ENCODE results near the gene ZNF705A.
"Not testable (repeated sequence)": the region's sequence is repeated elsewhere in the genome, so short reads cannot be mapped to it uniquely, and the experiment has no call there.

ZNF705A gene

DNA sequence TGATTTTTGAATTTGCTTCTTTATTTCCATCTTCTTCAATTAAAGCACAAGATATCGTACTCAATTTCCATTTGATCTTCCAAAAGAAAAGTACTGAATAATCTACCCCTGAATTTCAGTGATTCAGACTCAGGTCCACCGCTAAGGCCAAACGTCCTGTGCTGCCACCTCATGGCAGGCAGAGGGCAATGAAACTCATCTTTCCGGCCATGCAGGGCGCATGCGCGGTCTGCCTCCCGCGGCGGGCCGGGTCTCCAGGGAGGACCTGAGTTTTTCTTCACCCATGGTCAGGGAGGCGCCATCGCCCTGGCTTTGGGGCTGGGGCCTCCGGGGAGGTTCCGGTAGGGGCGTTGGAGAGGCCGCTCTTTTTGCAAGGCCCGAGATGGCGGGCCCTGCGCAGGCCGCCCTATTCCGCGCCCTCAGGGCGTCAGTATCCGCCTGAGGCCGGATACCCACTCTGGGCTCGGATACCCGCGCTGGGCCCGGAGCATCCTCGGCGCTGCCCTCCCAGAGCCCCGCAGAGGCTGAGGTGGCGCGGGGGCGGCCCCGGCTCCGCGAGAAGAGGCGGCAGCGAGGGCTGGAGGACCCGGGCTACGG is 23.3 kb downstream of the ZNF705A start:
- not testable (repeated sequence) for DNase-seq (ENCODE audit: low read depth)
- peak overlapping the region; percentile 57 for H3K4me3 ChIP-seq (ENCODE audit: low read length)
- TF ChIP-seq, protein P1, sequence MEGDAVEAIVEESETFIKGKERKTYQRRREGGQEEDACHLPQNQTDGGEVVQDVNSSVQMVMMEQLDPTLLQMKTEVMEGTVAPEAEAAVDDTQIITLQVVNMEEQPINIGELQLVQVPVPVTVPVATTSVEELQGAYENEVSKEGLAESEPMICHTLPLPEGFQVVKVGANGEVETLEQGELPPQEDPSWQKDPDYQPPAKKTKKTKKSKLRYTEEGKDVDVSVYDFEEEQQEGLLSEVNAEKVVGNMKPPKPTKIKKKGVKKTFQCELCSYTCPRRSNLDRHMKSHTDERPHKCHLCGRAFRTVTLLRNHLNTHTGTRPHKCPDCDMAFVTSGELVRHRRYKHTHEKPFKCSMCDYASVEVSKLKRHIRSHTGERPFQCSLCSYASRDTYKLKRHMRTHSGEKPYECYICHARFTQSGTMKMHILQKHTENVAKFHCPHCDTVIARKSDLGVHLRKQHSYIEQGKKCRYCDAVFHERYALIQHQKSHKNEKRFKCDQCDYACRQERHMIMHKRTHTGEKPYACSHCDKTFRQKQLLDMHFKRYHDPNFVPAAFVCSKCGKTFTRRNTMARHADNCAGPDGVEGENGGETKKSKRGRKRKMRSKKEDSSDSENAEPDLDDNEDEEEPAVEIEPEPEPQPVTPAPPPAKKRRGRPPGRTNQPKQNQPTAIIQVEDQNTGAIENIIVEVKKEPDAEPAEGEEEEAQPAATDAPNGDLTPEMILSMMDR (conservative IDR thresholded peaks at IDR 0.05; ENCODE audit: low read depth, low read length) = peak; percentile 40

GRCh38 chr12:8181271-8181670 is 24.5 kb downstream of the ZNF705A start:
- not testable (repeated sequence) for H3K4me3 ChIP-seq (ENCODE audit: low read length); DNase-seq (ENCODE audit: low read depth)

DNA sequence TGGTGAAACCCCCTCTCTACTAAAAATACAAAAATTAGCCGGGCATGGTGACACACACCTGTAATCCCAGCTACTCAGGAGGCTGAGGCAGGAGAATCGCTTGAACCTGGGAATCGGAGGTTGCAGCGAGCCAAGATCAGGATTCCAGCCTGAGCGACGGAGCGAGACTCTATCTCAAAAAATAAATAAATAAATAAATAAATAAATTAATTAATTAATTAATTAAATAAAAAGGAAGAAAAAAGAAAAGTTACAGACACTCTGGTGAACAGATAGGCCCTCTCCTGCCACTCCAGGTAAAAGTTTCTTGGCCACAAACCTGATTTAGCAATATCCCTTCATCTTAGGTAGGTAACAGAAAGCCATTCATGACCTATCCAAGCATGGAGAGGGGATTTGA is 26.1 kb downstream of the ZNF705A start:
- DNase-seq (ENCODE audit: low read depth); H3K4me3 ChIP-seq (ENCODE audit: low read length): not testable (repeated sequence)

DNA sequence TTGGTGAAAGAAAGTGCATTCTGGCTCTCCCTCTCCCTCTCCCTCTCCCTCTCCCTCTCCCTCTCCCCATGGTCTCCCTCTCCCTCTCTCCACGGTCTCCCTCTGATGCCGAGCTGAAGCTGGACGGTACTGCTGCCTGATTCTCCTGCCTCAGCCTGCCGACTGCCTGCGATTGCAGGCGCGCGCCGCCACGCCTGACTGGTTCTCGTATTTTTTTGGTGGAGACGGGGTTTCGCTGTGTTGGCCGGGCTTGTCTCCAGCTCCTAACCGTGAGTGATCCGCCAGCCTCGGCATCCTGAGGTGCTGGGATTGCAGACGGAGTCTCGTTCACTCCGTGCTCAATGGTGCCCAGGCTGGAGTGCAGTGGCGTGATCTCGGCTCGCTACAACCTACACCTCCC is 26.5 kb downstream of the ZNF705A start:
- not testable (repeated sequence) for DNase-seq (ENCODE audit: low read depth); H3K4me3 ChIP-seq (ENCODE audit: low read length)

GRCh38 chr12:8184206-8184605 is 27.4 kb downstream of the ZNF705A start:
- H3K4me3 ChIP-seq (ENCODE audit: low read length); DNase-seq (ENCODE audit: low read depth): not testable (repeated sequence)

GRCh38 chr12:8188088-8188487 is 31.3 kb downstream of the ZNF705A start:
- not testable (repeated sequence) for H3K4me3 ChIP-seq (ENCODE audit: low read length); DNase-seq (ENCODE audit: low read depth)

DNA sequence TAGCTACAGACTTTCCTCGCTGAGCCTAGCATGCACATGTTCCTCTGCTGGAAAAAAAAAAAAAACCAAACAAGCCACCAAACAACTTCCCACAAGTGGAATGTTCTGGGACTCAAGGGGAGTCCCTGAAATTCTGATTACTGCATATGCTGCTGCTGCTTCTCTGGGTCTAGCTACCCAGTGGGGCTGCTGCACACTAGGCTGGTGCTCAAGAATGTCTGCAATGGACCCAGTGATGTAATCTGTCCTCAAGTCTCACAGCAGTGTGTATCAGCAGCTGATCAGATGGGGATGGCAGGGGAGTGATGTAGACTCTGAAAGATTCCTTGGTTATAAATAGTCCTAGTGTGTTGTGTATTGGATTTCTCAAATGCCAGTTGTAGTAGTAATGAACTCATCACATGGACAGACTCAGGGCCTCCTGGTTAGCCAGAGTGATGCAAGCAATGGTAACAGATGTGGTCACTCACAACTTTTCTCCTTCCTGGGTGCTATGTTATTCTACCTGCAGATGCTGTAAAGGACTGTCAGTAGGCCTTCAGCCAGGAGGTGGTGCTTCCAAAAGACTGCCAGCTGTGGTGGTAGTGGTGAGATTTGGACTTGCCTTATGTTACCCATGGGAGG is 41.0 kb downstream of the ZNF705A start:
- H3K4me3 ChIP-seq (ENCODE audit: low read length) = not testable (repeated sequence)
- DNase-seq (ENCODE audit: low read depth) = peak; percentile 17

- H3K4me3 ChIP-seq (ENCODE audit: low read length); DNase-seq (ENCODE audit: low read depth): not testable (repeated sequence)
Measured at GRCh38 chr12:8218711-8219382, 62.0 kb downstream of the ZNF705A start.

GRCh38 chr12:8221375-8221774 is 64.6 kb downstream of the ZNF705A start:
- H3K4me3 ChIP-seq (ENCODE audit: low read length); DNase-seq (ENCODE audit: low read depth): not testable (repeated sequence)

DNA sequence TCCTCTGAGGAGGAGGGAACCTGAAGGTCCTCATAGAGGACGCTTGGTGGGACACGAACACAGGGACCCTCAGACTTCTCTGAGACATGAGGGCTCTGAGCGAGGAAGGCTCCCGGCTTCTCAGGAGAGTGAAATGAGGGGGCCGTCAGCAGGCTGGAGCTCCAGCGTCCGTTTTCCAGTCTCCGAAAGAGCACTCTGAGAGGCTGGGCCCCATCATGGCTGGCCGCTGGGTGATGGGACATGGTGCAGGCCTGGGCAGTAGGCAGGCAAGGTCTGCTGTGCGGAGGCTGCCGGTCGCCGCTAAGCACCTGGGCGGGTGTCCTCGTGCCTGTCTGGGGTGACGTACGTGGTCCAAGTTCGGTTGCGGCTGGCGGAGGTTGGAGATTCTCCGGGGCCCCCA is 65.0 kb downstream of the ZNF705A start:
- DNase-seq (ENCODE audit: low read depth); H3K4me3 ChIP-seq (ENCODE audit: low read length): not testable (repeated sequence)

- H3K4me3 ChIP-seq (ENCODE audit: low read length); DNase-seq (ENCODE audit: low read depth): not testable (repeated sequence)
Measured at GRCh38 chr12:8222303-8222702, 65.5 kb downstream of the ZNF705A start.

- H3K4me3 ChIP-seq (ENCODE audit: low read length); DNase-seq (ENCODE audit: low read depth): not testable (repeated sequence)
Measured at GRCh38 chr12:8223646-8224045, 66.8 kb downstream of the ZNF705A start.

GRCh38 chr12:8224782-8225181 is 68.0 kb downstream of the ZNF705A start:
- not testable (repeated sequence) for DNase-seq (ENCODE audit: low read depth); H3K4me3 ChIP-seq (ENCODE audit: low read length)

GRCh38 chr12:8226355-8226754 is 69.5 kb downstream of the ZNF705A start:
- no peak overlapping the region for H3K4me3 ChIP-seq (ENCODE audit: low read length)
- TF ChIP-seq, protein P1 (conservative IDR thresholded peaks at IDR 0.05; ENCODE audit: low read depth, low read length) = no peak
- no peak for DNase-seq (ENCODE audit: low read depth)

GRCh38 chr12:8226992-8227731 is 70.3 kb downstream of the ZNF705A start, which contains the start of gene FAM90A1:
Gene FAM90A1 (minus strand): TSS chr12:8227618. CDS start chr12:8224832, 2,786 bp downstream.
- DNase-seq (ENCODE audit: low read depth) = not testable (repeated sequence)

DNA sequence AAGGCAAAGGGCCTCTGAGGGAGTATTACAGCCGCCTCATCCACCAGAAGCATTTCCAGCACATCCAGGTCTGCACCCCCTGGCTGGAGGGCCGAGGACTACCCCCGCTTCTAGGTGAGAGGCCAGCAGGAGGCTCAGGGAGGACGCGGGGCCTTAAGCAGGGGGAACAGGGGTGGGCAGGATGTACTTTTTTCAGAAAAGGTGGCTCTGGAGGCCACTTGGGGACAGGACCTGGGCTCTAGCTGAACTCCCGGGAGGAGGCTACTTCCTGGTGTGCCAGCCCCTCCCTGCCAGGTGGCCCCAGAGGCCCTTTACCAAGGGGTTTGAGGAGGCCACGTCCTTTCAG is 70.9 kb downstream of the ZNF705A start:
- not testable (repeated sequence) for DNase-seq (ENCODE audit: low read depth)
- peak overlapping the region; percentile 23 for H3K4me3 ChIP-seq (ENCODE audit: low read length)

More at GRCh38 chr12:8226992-8227731, 70.3 kb downstream of the ZNF705A start, which contains the start of gene FAM90A1:
- H3K4me3 ChIP-seq (ENCODE audit: low read length) = peak within 1 kb of the TSS; percentile 23

DNA sequence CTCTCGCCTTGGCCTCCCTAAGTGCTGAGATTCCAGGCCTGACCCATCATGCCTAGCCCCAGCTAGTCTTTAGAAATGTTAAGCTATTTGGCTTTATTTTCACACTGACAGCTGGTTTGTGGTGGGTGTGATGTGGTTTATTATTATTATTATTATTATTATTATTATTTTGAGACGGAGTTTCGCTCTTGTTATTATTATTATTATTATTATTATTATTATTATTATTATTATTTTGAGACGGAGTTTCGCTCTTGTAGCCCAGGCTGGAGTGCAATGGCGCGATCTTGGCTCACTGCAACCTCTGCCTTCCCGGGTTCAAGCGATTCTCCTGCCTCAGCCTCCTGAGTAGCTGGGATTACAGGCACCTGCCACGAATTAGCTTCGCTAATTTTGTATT is 71.8 kb downstream of the ZNF705A start:
- not testable (repeated sequence) for DNase-seq (ENCODE audit: low read depth); H3K4me3 ChIP-seq (ENCODE audit: low read length)

All from retinal pigment epithelial cell (primary cell).